Gastrocnemius medialis (tissue), 4 donors: ENCODE data around the gene BMERB1. TPM values are rescaled to one million over a fixed set of nuclear protein-coding genes. Genes with fewer than 3 reads are reported as not detected.

ENCODE experiments used
- ATAC-seq, 2 donors: fragments of 150-250 bp; one replicate each; pipeline ENCODE4 v1.9.1; 2016
- DNase-seq, 2 donors: peaks; one replicate each; pipeline ENCODE4 v3.0.0-alpha.2; 2019
- H3K27ac ChIP-seq, 4 donors: fragments of 200-600 bp; sonication (generic); 1 replicate in 1 of 4; 2 replicates in 3 of 4; pipeline ENCODE4 v1.5.1; 2016 to 2018; ENCODE audit warnings: mild to moderate bottlenecking in 2 of 4, moderate library complexity in 1 of 4
- H3K27me3 ChIP-seq, 3 donors: fragments of 200-600 bp; sonication (generic) in 2 of 3; 1 replicate in 1 of 3; 2 replicates in 2 of 3; pipeline versions ENCODE4 v1.5.1 to v1.6.0; 2016 to 2019; ENCODE audit warnings: mild to moderate bottlenecking in 1 of 3, moderate library complexity in 1 of 3
- H3K36me3 ChIP-seq, 2 donors: fragments of 200-600 bp; sonication (generic) in 1 of 2; one replicate each; pipeline ENCODE4 v1.5.1; 2017 to 2018
- H3K4me1 ChIP-seq, 2 donors: fragments of 200-600 bp; sonication (generic) in 1 of 2; one replicate each; pipeline ENCODE4 v1.5.1; 2016 to 2017; ENCODE audit warnings: mild to moderate bottlenecking in 2 of 2
- H3K4me3 ChIP-seq, 4 donors: fragments of 200-600 bp; sonication (generic) in 3 of 4; 1 replicate in 1 of 4; 2 replicates in 3 of 4; pipeline ENCODE4 v1.5.1; 2016 to 2019; ENCODE audit warnings: mild to moderate bottlenecking in 2 of 4
- H3K9me3 ChIP-seq, 3 donors: fragments of 200-600 bp; sonication (generic) in 2 of 3; 1 replicate in 1 of 3; 2 replicates in 2 of 3; pipeline ENCODE4 v1.5.1; 2016 to 2019
- POLR2A ChIP-seq, 2 donors: fragments of 450-650 bp; IDR thresholded peaks; one replicate each; pipeline ENCODE4 v1.6.1; 2017; ENCODE audit warnings: antibody characterized with exemption in 2 of 2, mild to moderate bottlenecking in 2 of 2, moderate library complexity in 2 of 2
- in situ Hi-C, 4 donors: fragments of 200-750 bp; cut with MboI; loops; one replicate each; pipeline versions ENCODE4 v1.15.0 to v1.8.0; 2017; ENCODE audit warnings: low sequenced_read_pairs in 4 of 4
- intact Hi-C: fragments of 100-400 bp; cut with DNase I; formaldehyde crosslinking; loops from one replicate; pipeline ENCODE4 v1.15.1; 2023; ENCODE audit warnings: low total_unique reads
- total RNA-seq, 4 donors: library from RNA; depleted of rRNA; stranded (reverse); fragments of >200 nt; gene quantifications; one replicate each; pipeline versions ENCODE4 v1.1.0 to v1.2.3, GENCODE V29; 2016
- TF ChIP-seq, protein P1 (sequence below), 5 experiments: fragments of 450-650 bp in 3 of 5; fragments of 200-600 bp in 2 of 5; sonication (generic) in 2 of 5; IDR thresholded peaks in 4 of 5; conservative IDR thresholded peaks in 1 of 5; 1 replicate in 4 of 5; 2 replicates in 1 of 5; pipeline ENCODE4 v1.5.1; 2016 to 2019; ENCODE audit warnings: antibody characterized with exemption in 5 of 5, mild to moderate bottlenecking in 3 of 5, moderate library complexity in 3 of 5

BMERB1 gene
- total RNA-seq, 4 donors from 2014 or later = 112 to 392 (median 237) TPM

DNA sequence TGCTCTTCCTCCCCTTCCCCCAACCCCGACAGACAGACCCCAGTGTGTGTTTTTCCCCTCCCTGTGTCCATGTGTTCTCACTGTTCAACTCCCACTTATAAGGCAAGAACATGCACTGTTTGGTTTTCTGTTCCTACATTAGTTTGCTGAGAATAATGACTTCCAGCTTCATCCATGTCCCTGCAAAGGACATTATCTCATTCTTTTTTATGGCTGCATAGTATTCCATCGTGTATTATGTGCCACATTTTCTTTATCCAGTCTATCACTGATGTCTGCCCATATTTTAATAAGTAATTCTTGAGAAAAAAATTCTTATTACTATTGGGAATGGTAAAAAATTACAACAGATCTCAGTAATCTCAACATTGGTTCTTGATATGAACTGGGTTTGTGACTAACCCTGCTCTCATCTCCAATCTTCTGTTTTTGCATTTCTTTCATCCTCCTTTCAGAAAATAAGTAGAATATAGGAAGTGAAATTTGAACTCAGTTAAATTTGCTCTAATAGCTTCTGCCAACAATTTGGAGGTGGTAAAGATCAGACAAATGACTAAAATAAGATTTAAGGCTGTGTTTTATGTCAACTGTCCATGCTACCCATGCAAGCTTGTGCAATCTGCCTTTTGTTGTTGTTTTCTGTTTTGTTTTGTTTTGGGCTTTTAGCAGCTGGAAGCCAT lies 197.5 kb downstream of the BMERB1 start:
- no peaks in the 10 kb centered on the region for H3K4me1 ChIP-seq
- no peaks in the 10 kb centered on the region for H3K27me3 ChIP-seq
- H3K9me3 ChIP-seq = no peaks in the 10 kb centered on the region
- no peak overlapping the region for H3K4me3 ChIP-seq
- TF ChIP-seq, protein P1, sequence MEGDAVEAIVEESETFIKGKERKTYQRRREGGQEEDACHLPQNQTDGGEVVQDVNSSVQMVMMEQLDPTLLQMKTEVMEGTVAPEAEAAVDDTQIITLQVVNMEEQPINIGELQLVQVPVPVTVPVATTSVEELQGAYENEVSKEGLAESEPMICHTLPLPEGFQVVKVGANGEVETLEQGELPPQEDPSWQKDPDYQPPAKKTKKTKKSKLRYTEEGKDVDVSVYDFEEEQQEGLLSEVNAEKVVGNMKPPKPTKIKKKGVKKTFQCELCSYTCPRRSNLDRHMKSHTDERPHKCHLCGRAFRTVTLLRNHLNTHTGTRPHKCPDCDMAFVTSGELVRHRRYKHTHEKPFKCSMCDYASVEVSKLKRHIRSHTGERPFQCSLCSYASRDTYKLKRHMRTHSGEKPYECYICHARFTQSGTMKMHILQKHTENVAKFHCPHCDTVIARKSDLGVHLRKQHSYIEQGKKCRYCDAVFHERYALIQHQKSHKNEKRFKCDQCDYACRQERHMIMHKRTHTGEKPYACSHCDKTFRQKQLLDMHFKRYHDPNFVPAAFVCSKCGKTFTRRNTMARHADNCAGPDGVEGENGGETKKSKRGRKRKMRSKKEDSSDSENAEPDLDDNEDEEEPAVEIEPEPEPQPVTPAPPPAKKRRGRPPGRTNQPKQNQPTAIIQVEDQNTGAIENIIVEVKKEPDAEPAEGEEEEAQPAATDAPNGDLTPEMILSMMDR (IDR thresholded peaks at IDR 0.05 in 4 of 5, conservative IDR thresholded peaks at IDR 0.05 in 1 of 5) = no peak
- no peak for TF ChIP-seq POLR2A (IDR thresholded peaks at IDR 0.05)
- ATAC-seq (no peak), DNase-seq (no peak)
- H3K36me3 ChIP-seq = peaks cover 6 to 81% of the 10 kb centered on the region in 2 donors
- in situ Hi-C loops = no loop called here
- no peak overlapping the region for H3K27ac ChIP-seq
- intact Hi-C loops = no loop called here

DNA sequence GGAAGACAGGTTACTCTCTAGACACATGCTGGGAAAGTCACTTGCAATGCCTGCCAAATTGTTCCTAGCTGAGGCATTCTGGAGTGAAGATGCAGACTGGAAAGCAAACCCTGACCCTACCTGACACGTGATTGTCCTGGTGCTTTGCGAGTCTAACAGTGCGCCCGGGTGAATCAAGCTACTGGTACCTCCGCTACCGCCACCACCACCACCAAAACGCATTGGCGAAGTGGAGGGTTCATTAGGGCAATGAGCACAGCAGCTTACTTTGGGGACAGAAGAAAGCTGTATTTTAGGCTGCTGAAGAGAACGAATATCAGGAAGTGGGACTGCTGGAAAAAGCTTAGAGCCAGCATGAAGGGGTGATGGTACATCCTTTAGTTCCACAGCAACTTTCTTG lies 201.5 kb downstream of the BMERB1 start:
- Histone ChIP-seq H3K27me3 (no peaks in the 10 kb centered on the region), H3K36me3 (peaks cover 6 to 83% of the 10 kb centered on the region in 2 donors), H3K4me1 (peaks cover 4% of the 10 kb centered on the region in 2 donors), H3K27ac (no peak overlapping the region), H3K4me3 (no peak overlapping the region), H3K9me3 (no peaks in the 10 kb centered on the region)
- intact Hi-C loops (no loop called here), in situ Hi-C loops (no loop called here)
- ATAC-seq (no peak), DNase-seq (no peak)
- TF ChIP-seq, protein P1 (IDR thresholded peaks at IDR 0.05 in 4 of 5, conservative IDR thresholded peaks at IDR 0.05 in 1 of 5) = no peak
- no peak for TF ChIP-seq POLR2A (IDR thresholded peaks at IDR 0.05)

DNA sequence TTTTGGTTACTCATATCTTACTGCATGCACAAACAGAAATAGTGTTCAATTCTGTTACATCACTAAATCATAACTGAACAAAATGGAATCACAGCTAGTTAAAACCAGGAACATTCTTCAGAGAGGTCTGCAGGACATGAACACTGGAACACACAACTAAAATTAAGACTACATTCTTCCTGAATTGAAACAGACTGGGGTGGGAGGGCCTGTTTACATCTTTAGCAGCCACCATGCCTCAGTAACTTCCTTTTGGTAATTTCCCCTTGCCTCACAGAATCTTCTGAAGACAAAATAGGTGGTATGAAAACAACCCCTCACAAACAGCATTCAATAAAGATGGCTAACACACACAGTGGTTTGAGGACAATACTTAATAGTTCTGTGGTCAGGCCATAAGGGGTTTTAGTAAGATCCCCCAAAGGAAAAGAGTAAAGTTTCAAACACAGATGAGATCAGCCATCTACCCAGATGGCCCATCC lies 202.0 kb downstream of the BMERB1 start:
- H3K9me3 ChIP-seq = no peaks in the 10 kb centered on the region
- no peaks in the 10 kb centered on the region for H3K27me3 ChIP-seq
- no peak overlapping the region for H3K27ac ChIP-seq
- no peak overlapping the region for H3K4me3 ChIP-seq
- in situ Hi-C loops = no loop called here
- intact Hi-C loops = no loop called here
- no peak for DNase-seq
- no peak for ATAC-seq
- H3K36me3 ChIP-seq = peaks cover 6 to 78% of the 10 kb centered on the region in 2 donors
- TF ChIP-seq, protein P1 (IDR thresholded peaks at IDR 0.05 in 4 of 5, conservative IDR thresholded peaks at IDR 0.05 in 1 of 5) = no peak
- TF ChIP-seq POLR2A (IDR thresholded peaks at IDR 0.05) = no peak
- H3K4me1 ChIP-seq = peaks cover 7 to 9% of the 10 kb centered on the region in 2 donors

Other genes with a start within 250 kb of the BMERB1 start
- gene NPIPA5, start 56.3 kb upstream of the BMERB1 start, total RNA-seq = 10 to 100 TPM in 2 of 4 donors, 1 to 10 TPM in 2; 6.8 to 16.7 (median 11.1) TPM
- 10 to 100 TPM; 12.8 to 27.3 (median 19.3) TPM for gene MPV17L, start 38.8 kb upstream of the BMERB1 start, total RNA-seq
- gene MARF1, start 208.6 kb downstream of the BMERB1 start, total RNA-seq = 10 to 100 TPM; 19.5 to 29.8 (median 26.5) TPM
- 10 to 100 TPM in 2 of 4 donors, 1 to 10 TPM in 2; 4.0 to 26.2 (median 11.9) TPM for gene NDE1, start 215.7 kb downstream of the BMERB1 start, total RNA-seq